Fibroblast of skin of back (primary cell): ENCODE data around the gene RIOK3.
"Not testable (repeated sequence)": the region's sequence is repeated elsewhere in the genome, so short reads cannot be mapped to it uniquely, and the experiment has no call there.

Source experiments
- DNase-seq: peaks from one replicate; pipeline ENCODE4 v3.0.0-alpha.2; 2013

RIOK3 gene

GRCh38 chr18:23451491-23451890 lies 1.6 kb upstream of the RIOK3 start:
- DNase-seq = no peak

GRCh38 chr18:23452347-23452727 lies 750 bp upstream of the RIOK3 start:
- DNase-seq = no peak

- peak; percentile 41 for DNase-seq
Observed at GRCh38 chr18:23453680-23454058, 582 bp downstream of the RIOK3 start.

- DNase-seq = no peak
Observed at GRCh38 chr18:23456835-23457234, 3.7 kb downstream of the RIOK3 start.

- no peak for DNase-seq
Observed at GRCh38 chr18:23458830-23459529, 5.9 kb downstream of the RIOK3 start.

- no peak for DNase-seq
Observed at GRCh38 chr18:23459530-23459921, 6.4 kb downstream of the RIOK3 start.

GRCh38 chr18:23460285-23461273 lies 7.5 kb downstream of the RIOK3 start:
- DNase-seq = no peak

GRCh38 chr18:23462876-23463275 lies 9.8 kb downstream of the RIOK3 start:
- DNase-seq = no peak

- no peak for DNase-seq
Observed at GRCh38 chr18:23468753-23469459, 15.8 kb downstream of the RIOK3 start.

- DNase-seq = no peak
Observed at GRCh38 chr18:23470620-23471387, 17.7 kb downstream of the RIOK3 start.

- no peak for DNase-seq
Observed at GRCh38 chr18:23471486-23471885, 18.4 kb downstream of the RIOK3 start.

GRCh38 chr18:23479829-23480505 lies 26.9 kb downstream of the RIOK3 start:
- no peak for DNase-seq

- DNase-seq = no peak
Observed at GRCh38 chr18:23484561-23485182, 31.6 kb downstream of the RIOK3 start.

GRCh38 chr18:23485386-23485785 lies 32.3 kb downstream of the RIOK3 start:
- DNase-seq = no peak

- no peak for DNase-seq
Observed at GRCh38 chr18:23487738-23488570, 34.9 kb downstream of the RIOK3 start.

GRCh38 chr18:23489586-23489985 lies 36.5 kb downstream of the RIOK3 start:
- not testable (repeated sequence) for DNase-seq

- DNase-seq = no peak
Observed at GRCh38 chr18:23493654-23494053, 40.6 kb downstream of the RIOK3 start.

- no peak for DNase-seq
Observed at GRCh38 chr18:23494992-23495391, 41.9 kb downstream of the RIOK3 start.

GRCh38 chr18:23495723-23496440 lies 42.8 kb downstream of the RIOK3 start:
- DNase-seq = no peak

GRCh38 chr18:23498117-23498516 lies 45.0 kb downstream of the RIOK3 start:
- no peak for DNase-seq
